Lower leg skin (tissue), 3 donors: ENCODE measurements around the gene SGMS2.

ENCODE experiments used
- CTCF ChIP-seq, 3 donors: fragments of 450-650 bp; IDR thresholded peaks; one replicate each; pipeline ENCODE4 v1.5.1; 2016; ENCODE audit warnings: antibody characterized with exemption in 3 of 3, mild to moderate bottlenecking in 3 of 3, moderate library complexity in 2 of 3
- POLR2A ChIP-seq, 2 donors: fragments of 450-650 bp; IDR thresholded peaks; one replicate each; pipeline ENCODE4 v1.6.1; 2016 to 2017; ENCODE audit warnings: antibody characterized with exemption in 2 of 2, mild to moderate bottlenecking in 1 of 2, moderate library complexity in 1 of 2

DNA sequence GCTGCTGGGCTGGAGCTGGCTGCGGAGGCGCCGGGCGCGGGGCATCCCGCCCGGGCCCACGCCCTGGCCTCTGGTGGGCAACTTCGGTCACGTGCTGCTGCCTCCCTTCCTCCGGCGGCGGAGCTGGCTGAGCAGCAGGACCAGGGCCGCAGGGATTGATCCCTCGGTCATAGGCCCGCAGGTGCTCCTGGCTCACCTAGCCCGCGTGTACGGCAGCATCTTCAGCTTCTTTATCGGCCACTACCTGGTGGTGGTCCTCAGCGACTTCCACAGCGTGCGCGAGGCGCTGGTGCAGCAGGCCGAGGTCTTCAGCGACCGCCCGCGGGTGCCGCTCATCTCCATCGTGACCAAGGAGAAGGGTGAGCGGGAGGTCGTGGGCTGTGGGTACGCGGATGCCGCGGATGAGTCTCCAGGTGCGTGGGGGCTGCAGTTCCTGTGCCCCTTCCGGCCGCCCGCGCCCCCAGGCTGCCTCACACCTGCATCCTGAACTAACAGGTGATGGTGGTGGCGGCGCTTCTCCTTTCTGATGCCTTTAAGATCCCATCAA lies 107.1 kb downstream of the SGMS2 start:
- TF ChIP-seq CTCF (IDR thresholded peaks at IDR 0.05) (no peak), POLR2A (IDR thresholded peaks at IDR 0.05) (no peak)
